Mucosa of stomach (tissue), 1 donor: Measurements from ENCODE around the gene REM2.
A peak's percentile ranks its signal among the peaks of the same experiment; 100 is the strongest.

Experiments
- H3K27me3 ChIP-seq: one replicate; pipeline ENCODE4 v1.7.0; 2013; ENCODE audit warnings: mild to moderate bottlenecking, low read length; ENCODE audit not compliant: control insufficient read depth, insufficient read depth
- H3K36me3 ChIP-seq: one replicate; pipeline ENCODE4 v1.7.0; 2013; ENCODE audit warnings: low read length; ENCODE audit not compliant: control insufficient read depth, insufficient read depth
- H3K4me1 ChIP-seq: one replicate; pipeline ENCODE4 v1.7.0; 2013; ENCODE audit warnings: mild to moderate bottlenecking, low read length; ENCODE audit not compliant: control insufficient read depth, insufficient read depth
- H3K4me3 ChIP-seq: one replicate; pipeline ENCODE4 v1.7.0; 2013; ENCODE audit warnings: low read length
- H3K9ac ChIP-seq: one replicate; pipeline ENCODE4 v1.7.0; 2013; ENCODE audit warnings: mild to moderate bottlenecking, low read length, moderate library complexity
- H3K9me3 ChIP-seq: one replicate; pipeline ENCODE4 v1.7.0; 2013; ENCODE audit warnings: mild to moderate bottlenecking, low read length, moderate library complexity; ENCODE audit not compliant: control insufficient read depth
- donor health status: Pancreatic carcinoma.

The REM2 gene

GRCh38 chr14:22918804-22919600 lies 36.0 kb downstream of the REM2 start, which contains the start of gene RBM23:
Gene RBM23 (minus strand): TSS chr14:22919149.
- peak within 1 kb of the TSS; percentile 80 for H3K4me3 ChIP-seq
- peaks cover 11% of the 10 kb centered on the region for H3K36me3 ChIP-seq
- H3K9me3 ChIP-seq: no peaks in the 10 kb centered on the region
- H3K9ac ChIP-seq: peak within 1 kb of the TSS; percentile 93
- peaks cover 8% of the 10 kb centered on the region for H3K4me1 ChIP-seq
- no peaks in the 10 kb centered on the region for H3K27me3 ChIP-seq

- no peak overlapping the region for H3K4me3 ChIP-seq
- peak overlapping the region; percentile 29 for H3K9ac ChIP-seq
- H3K27me3 ChIP-seq: no peaks in the 10 kb centered on the region
- H3K9me3 ChIP-seq: no peaks in the 10 kb centered on the region
- H3K4me1 ChIP-seq: peaks cover 8% of the 10 kb centered on the region
- peaks cover 11% of the 10 kb centered on the region for H3K36me3 ChIP-seq
Measured at GRCh38 chr14:22919601-22919921, 36.5 kb downstream of the REM2 start.

- H3K27me3 ChIP-seq: no peaks in the 10 kb centered on the region
- H3K9me3 ChIP-seq: no peaks in the 10 kb centered on the region
- H3K4me3 ChIP-seq: no peak overlapping the region
- H3K36me3 ChIP-seq: peaks cover 11% of the 10 kb centered on the region
- peaks cover 8% of the 10 kb centered on the region for H3K4me1 ChIP-seq
- no peak overlapping the region for H3K9ac ChIP-seq
Measured at GRCh38 chr14:22920697-22921096, 37.7 kb downstream of the REM2 start.

GRCh38 chr14:22922294-22922693 lies 39.3 kb downstream of the REM2 start:
- H3K4me1 ChIP-seq: peaks cover 8% of the 10 kb centered on the region
- no peak overlapping the region for H3K4me3 ChIP-seq
- H3K27me3 ChIP-seq: no peaks in the 10 kb centered on the region
- no peak overlapping the region for H3K9ac ChIP-seq
- no peaks in the 10 kb centered on the region for H3K9me3 ChIP-seq
- H3K36me3 ChIP-seq: peaks cover 11% of the 10 kb centered on the region

- Histone ChIP-seq H3K36me3 (peaks cover 11% of the 10 kb centered on the region), H3K9me3 (no peaks in the 10 kb centered on the region), H3K27me3 (no peaks in the 10 kb centered on the region), H3K4me3 (no peak overlapping the region), H3K9ac (no peak overlapping the region), H3K4me1 (peaks cover 9% of the 10 kb centered on the region)
Measured at GRCh38 chr14:22923746-22924145, 40.7 kb downstream of the REM2 start.

- Histone ChIP-seq H3K4me3 (no peak overlapping the region), H3K27me3 (no peaks in the 10 kb centered on the region), H3K9me3 (no peaks in the 10 kb centered on the region), H3K4me1 (peaks cover 11% of the 10 kb centered on the region), H3K9ac (no peak overlapping the region), H3K36me3 (peaks cover 11% of the 10 kb centered on the region)
Measured at GRCh38 chr14:22925513-22925912, 42.5 kb downstream of the REM2 start.

- Histone ChIP-seq H3K9me3 (no peaks in the 10 kb centered on the region), H3K4me3 (no peak overlapping the region), H3K27me3 (no peaks in the 10 kb centered on the region), H3K9ac (no peak overlapping the region), H3K36me3 (peaks cover 11% of the 10 kb centered on the region), H3K4me1 (peaks cover 11% of the 10 kb centered on the region)
Measured at GRCh38 chr14:22926316-22926715, 43.3 kb downstream of the REM2 start.

- Histone ChIP-seq H3K36me3 (no peaks in the 10 kb centered on the region), H3K4me1 (peaks cover 11% of the 10 kb centered on the region), H3K27me3 (no peaks in the 10 kb centered on the region), H3K9ac (peak overlapping the region; percentile 93), H3K4me3 (peak overlapping the region; percentile 84), H3K9me3 (no peaks in the 10 kb centered on the region)
Measured at GRCh38 chr14:22928237-22929103, 45.4 kb downstream of the REM2 start.

GRCh38 chr14:22929104-22929960 lies 46.3 kb downstream of the REM2 start, which contains the start of gene PRMT5:
Gene PRMT5 (minus strand): TSS chr14:22929376. CDS start chr14:22929361, 15 bp downstream.
- peak within 1 kb of the TSS; percentile 93 for H3K9ac ChIP-seq
- H3K4me1 ChIP-seq: peaks cover 11% of the 10 kb centered on the region
- peak within 1 kb of the TSS; percentile 84 for H3K4me3 ChIP-seq
- no peaks in the 10 kb centered on the region for H3K27me3 ChIP-seq
- H3K36me3 ChIP-seq: no peaks in the 10 kb centered on the region
- no peaks in the 10 kb centered on the region for H3K9me3 ChIP-seq

- peak overlapping the region; percentile 93 for H3K9ac ChIP-seq
- no peaks in the 10 kb centered on the region for H3K36me3 ChIP-seq
- no peaks in the 10 kb centered on the region for H3K27me3 ChIP-seq
- no peaks in the 10 kb centered on the region for H3K9me3 ChIP-seq
- H3K4me1 ChIP-seq: peaks cover 11% of the 10 kb centered on the region
- H3K4me3 ChIP-seq: peak overlapping the region; percentile 58
Measured at GRCh38 chr14:22929961-22930364, 46.9 kb downstream of the REM2 start.

- Histone ChIP-seq H3K4me1 (peaks cover 11% of the 10 kb centered on the region), H3K9me3 (no peaks in the 10 kb centered on the region), H3K36me3 (no peaks in the 10 kb centered on the region), H3K27me3 (no peaks in the 10 kb centered on the region), H3K9ac (no peak overlapping the region), H3K4me3 (no peak overlapping the region)
Measured at GRCh38 chr14:22932146-22932545, 49.1 kb downstream of the REM2 start.
